GM23338 (cell line): ENCODE data around the gene SLC43A3. TPM values are rescaled to one million over a fixed set of nuclear protein-coding genes. Genes with fewer than 3 reads are reported as not detected.

ENCODE experiments used
- ATAC-seq: fragments of 200-7000 bp; cut with Tn5 transposase; 3 replicates; pipeline ENCODE4 v1.9.1; 2020
- DNase-seq: peaks from one replicate; pipeline ENCODE4 v3.0.0-alpha.2; 2015; ENCODE audit warnings: low spot score
- H2AFZ ChIP-seq: fragments of 200-600 bp; sonication (generic); 2 replicates; pipeline ENCODE4 v1.8.0; 2016; ENCODE audit warnings: antibody characterized with exemption, mild to moderate bottlenecking, moderate library complexity
- H3F3A ChIP-seq: fragments of 200-600 bp; sonication (generic); replicated peaks from 2 replicates; pipeline ENCODE4 v1.8.0; 2017; ENCODE audit warnings: antibody characterized with exemption, mixed run types, low read depth
- H3K27ac ChIP-seq: fragments of 200-600 bp; sonication (generic); 2 replicates; pipeline ENCODE4 v1.6.1; 2016; ENCODE audit warnings: low read depth
- H3K27me3 ChIP-seq: fragments of 200-600 bp; sonication (generic); 2 replicates; pipeline ENCODE4 v1.8.0; 2016; ENCODE audit warnings: mild to moderate bottlenecking, mixed run types, moderate library complexity; ENCODE audit not compliant: insufficient read depth
- H3K36me3 ChIP-seq: fragments of 200-600 bp; sonication (generic); 2 replicates; pipeline ENCODE4 v1.8.0; 2016; ENCODE audit warnings: mild to moderate bottlenecking; ENCODE audit not compliant: insufficient read depth
- H3K4me1 ChIP-seq: fragments of 200-600 bp; sonication (generic); 2 replicates; pipeline ENCODE4 v1.8.0; 2016; ENCODE audit warnings: mild to moderate bottlenecking, moderate library complexity; ENCODE audit not compliant: insufficient read depth
- H3K4me2 ChIP-seq: fragments of 200-600 bp; sonication (generic); 2 replicates; pipeline ENCODE4 v1.7.1; 2017; ENCODE audit warnings: mixed run types
- H3K4me3 ChIP-seq: fragments of 200-600 bp; sonication (generic); 2 replicates; pipeline ENCODE4 v1.6.1; 2016; ENCODE audit warnings: mixed run types
- H3K79me2 ChIP-seq: fragments of 200-600 bp; sonication (generic); replicated peaks from 2 replicates; pipeline ENCODE4 v1.8.0; 2017; ENCODE audit warnings: mild to moderate bottlenecking; ENCODE audit not compliant: insufficient read depth
- H3K9me2 ChIP-seq: fragments of 200-600 bp; sonication (generic); 2 replicates; pipeline ENCODE4 v1.8.0; 2017; ENCODE audit not compliant: insufficient read depth
- H4K20me1 ChIP-seq: fragments of 200-600 bp; sonication (generic); replicated peaks from 2 replicates; pipeline ENCODE4 v1.8.0; 2017; ENCODE audit warnings: mild to moderate bottlenecking; ENCODE audit not compliant: insufficient read depth
- H3K27ac Mint-ChIP-seq: 2 replicates; pipeline ENCODE4 v1.8.0; 2020; ENCODE audit warnings: inconsistent platforms, mild to moderate bottlenecking, moderate library complexity, mixed read lengths
- H3K27me3 Mint-ChIP-seq: 3 replicates; pipeline ENCODE4 v1.8.0; 2022; ENCODE audit warnings: low read depth, mild to moderate bottlenecking, moderate library complexity, mixed read lengths, inconsistent platforms; ENCODE audit not compliant: insufficient read depth, poor library complexity
- H3K36me3 Mint-ChIP-seq: 3 replicates; pipeline ENCODE4 v1.8.0; 2021; ENCODE audit warnings: low read depth, mild to moderate bottlenecking, inconsistent platforms, moderate library complexity, mixed read lengths
- H3K4me1 Mint-ChIP-seq: 3 replicates; pipeline ENCODE4 v1.8.0; 2020; ENCODE audit warnings: mild to moderate bottlenecking, inconsistent platforms, mixed read lengths
- H3K4me3 Mint-ChIP-seq: 3 replicates; pipeline ENCODE4 v1.8.0; 2021; ENCODE audit warnings: moderate library complexity, mild to moderate bottlenecking, inconsistent platforms, mixed read lengths
- H3K9me3 Mint-ChIP-seq: 3 replicates; pipeline ENCODE4 v1.8.0; 2020; ENCODE audit warnings: moderate library complexity, mild to moderate bottlenecking, inconsistent platforms, mixed read lengths
- CTCF ChIP-seq, 2 experiments: fragments of 200-600 bp in 1 of 2; sonication (generic) in 1 of 2; conservative IDR thresholded peaks; 2 replicates each; pipeline versions ENCODE4 v1.5.1 to v1.6.1; 2016 to 2017; ENCODE audit warnings: antibody characterized with exemption in 2 of 2, low read depth in 2 of 2, mild to moderate bottlenecking in 2 of 2, moderate library complexity in 1 of 2
- REST ChIP-seq: IDR thresholded peaks from one replicate; pipeline ENCODE4 v1.6.1; 2018; ENCODE audit warnings: antibody characterized with exemption; ENCODE audit not compliant: unreplicated experiment
- ZNF331 ChIP-seq: fragments of 250-450 bp; sonication (Bioruptor Pico); IDR thresholded peaks from 2 replicates; pipeline ENCODE4 v1.5.0; 2020; ENCODE audit warnings: low read depth, mild to moderate bottlenecking, moderate library complexity
- polyA plus RNA-seq: library from polyadenylated mRNA; unstranded; fragments of >200 nt; fragmentation: Nextera tagmentation; extraction: Ambion mirVana; gene quantifications from 2 replicates; pipeline ENCODE4 v1.2.1, GENCODE V29; 2016
- total RNA-seq: library from RNA; depleted of rRNA; stranded (reverse); fragments of >200 nt; shearing (Covaris generic); gene quantifications from 2 replicates; pipeline ENCODE4 v1.2.3, GENCODE V29; 2014

SLC43A3 gene
- total and polyA plus RNA-seq, 2 experiments from 2014 or later = 14.3 to 24.8 TPM

- Mint-ChIP-seq H3K27me3 (peaks cover 18% of the 10 kb centered on the region), H3K9me3 (no peaks in the 10 kb centered on the region; the same call in 2 of the 3 replicates), H3K27ac (no peak overlapping the region), H3K4me1 (peaks cover 41% of the 10 kb centered on the region), H3K36me3 (peaks cover 44% of the 10 kb centered on the region), H3K4me3 (no peak overlapping the region)
- Histone ChIP-seq H3K4me1 (peaks cover 40% of the 10 kb centered on the region), H3K27me3 (peaks cover 8% of the 10 kb centered on the region), H4K20me1 (no peaks in the 10 kb centered on the region; the same call in 1 of the 2 replicates), H3K4me2 (peak overlapping the region; percentile 68), H3K4me3 (peak overlapping the region; percentile 30), H3K79me2 (peaks cover 12% of the 10 kb centered on the region), H3K9me2 (no peaks in the 10 kb centered on the region), H3K27ac (no peak overlapping the region), H3K36me3 (no peaks in the 10 kb centered on the region; the same call in 1 of the 2 replicates), H3F3A (0 out of 2 replicates have a peak, but pooled peaks cover 15% of the 10 kb centered on the region), H2AFZ (no peak overlapping the region)
- ATAC-seq (peak; percentile 48), DNase-seq (peak; percentile 58)
- TF ChIP-seq CTCF (conservative IDR thresholded peaks at IDR 0.05; ENCODE audit: low read depth in 2 of 2) (peak in 1 of 2 experiments; percentile 16; a peak in 1 of 4 replicates), ZNF331 (no peak)
These were observed 40.7 kb upstream of the SLC43A3 start for GRCh38 chr11:57467508-57468157.

GRCh38 chr11:57466680-57467079 is 39.8 kb upstream of the SLC43A3 start:
- no peak overlapping the region for H3K4me3 ChIP-seq
- Mint-ChIP-seq H3K9me3 (no peaks in the 10 kb centered on the region; the same call in 2 of the 3 replicates), H3K27me3 (peaks cover 25% of the 10 kb centered on the region), H3K4me3 (no peak overlapping the region), H3K27ac (no peak overlapping the region), H3K4me1 (peaks cover 51% of the 10 kb centered on the region), H3K36me3 (peaks cover 38% of the 10 kb centered on the region)
- no peak overlapping the region for H3K4me2 ChIP-seq
- DNase-seq (no peak), ATAC-seq (no peak)
- H3K36me3 ChIP-seq = no peaks in the 10 kb centered on the region; the same call in 1 of the 2 replicates
- H3K4me1 ChIP-seq = peaks cover 48% of the 10 kb centered on the region
- H3K79me2 ChIP-seq = peaks cover 17% of the 10 kb centered on the region
- H4K20me1 ChIP-seq = no peaks in the 10 kb centered on the region; the same call in 1 of the 2 replicates
- H3K9me2 ChIP-seq = no peaks in the 10 kb centered on the region
- no peak overlapping the region for H2AFZ ChIP-seq
- TF ChIP-seq REST = no peak
- 0 out of 2 replicates have a peak, but pooled peaks cover 15% of the 10 kb centered on the region for H3F3A ChIP-seq
- H3K27ac ChIP-seq = no peak overlapping the region
- peaks cover 13% of the 10 kb centered on the region for H3K27me3 ChIP-seq
